CMK (cell line): ENCODE data around the gene HTT.

Experiments used
- DNase-seq: peaks from one replicate; pipeline ENCODE4 v3.0.0-alpha.2; 2010; ENCODE audit warnings: low read depth

HTT gene

DNA sequence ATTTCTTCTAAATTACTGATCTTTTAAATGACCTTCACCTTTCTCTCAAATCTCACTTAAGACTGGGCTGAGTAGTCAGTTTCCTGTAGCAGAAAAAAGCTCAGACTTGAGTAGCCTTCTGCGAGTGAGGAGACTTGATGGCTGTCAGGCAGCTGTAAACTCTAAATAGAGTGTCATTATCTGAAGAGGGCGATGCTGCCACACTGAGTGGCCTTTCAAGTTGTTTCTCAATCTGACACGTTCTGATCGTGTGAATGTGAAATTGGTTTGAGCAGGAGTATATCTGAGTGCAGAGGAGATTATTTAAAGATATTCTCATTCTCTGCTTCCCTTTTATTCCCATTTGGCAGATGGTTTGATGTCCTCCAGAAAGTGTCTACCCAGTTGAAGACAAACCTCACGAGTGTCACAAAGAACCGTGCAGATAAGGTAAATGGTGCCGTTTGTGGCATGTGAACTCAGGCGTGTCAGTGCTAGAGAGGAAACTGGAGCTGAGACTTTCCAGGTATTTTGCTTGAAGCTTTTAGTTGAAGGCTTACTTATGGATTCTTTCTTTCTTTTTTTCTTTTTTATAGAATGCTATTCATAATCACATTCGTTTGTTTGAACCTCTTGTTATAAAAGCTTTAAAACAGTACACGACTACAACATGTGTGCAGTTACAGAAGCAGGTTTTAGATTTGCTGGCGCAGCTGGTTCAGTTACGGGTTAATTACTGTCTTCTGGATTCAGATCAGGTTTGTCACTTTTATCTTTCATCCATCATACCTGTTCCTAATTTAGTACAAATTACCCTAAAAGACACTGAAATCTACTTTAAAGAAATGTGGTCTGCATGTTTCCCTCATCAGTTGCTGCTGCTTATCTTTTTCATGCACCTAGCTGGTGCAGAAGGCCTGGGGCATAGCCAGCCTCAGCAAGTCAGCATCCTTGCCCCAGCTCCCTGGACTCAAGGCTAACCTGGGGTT, 100.2 kb downstream of the HTT start:
- DNase-seq: no peak

GRCh38 chr4:3176367-3177229, 102.1 kb downstream of the HTT start:
- DNase-seq: no peak

DNA sequence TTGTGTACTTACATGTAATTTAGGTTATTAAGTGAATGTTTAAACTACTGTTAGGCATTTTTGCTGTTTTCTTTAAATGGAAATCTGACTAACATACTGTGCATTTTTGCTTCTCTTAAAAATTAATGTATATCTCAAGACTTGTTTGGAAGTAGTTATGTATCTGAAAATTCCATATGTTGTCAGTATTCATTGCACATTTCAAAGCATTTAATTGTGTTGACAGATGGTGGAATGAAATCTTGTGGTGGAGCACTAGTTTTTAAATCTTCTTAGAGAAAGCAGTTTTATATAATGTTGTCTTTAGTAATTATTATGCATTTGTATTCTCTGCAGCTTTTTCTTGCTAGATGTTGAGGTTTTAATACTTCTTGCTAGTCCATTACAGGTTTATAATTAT, 102.9 kb downstream of the HTT start:
- no peak for DNase-seq

GRCh38 chr4:3177905-3178304, 103.4 kb downstream of the HTT start:
- no peak for DNase-seq

DNA sequence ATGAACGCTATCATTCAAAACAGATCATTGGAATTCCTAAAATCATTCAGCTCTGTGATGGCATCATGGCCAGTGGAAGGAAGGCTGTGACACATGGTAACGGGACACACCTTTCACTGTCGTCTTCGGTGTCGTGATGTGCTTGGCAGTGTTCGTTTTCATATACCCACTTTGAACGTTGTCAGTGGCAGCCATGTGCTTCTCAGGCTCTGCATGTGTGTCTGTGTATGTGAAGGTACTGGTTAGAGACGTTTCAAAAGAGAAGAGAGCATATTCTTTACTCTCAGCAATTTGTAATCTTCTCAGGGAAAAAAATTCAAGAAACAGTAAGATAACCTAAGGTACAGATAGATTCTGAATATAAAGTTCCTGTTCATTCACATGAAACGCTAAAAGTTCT, 103.9 kb downstream of the HTT start:
- DNase-seq: no peak

DNA sequence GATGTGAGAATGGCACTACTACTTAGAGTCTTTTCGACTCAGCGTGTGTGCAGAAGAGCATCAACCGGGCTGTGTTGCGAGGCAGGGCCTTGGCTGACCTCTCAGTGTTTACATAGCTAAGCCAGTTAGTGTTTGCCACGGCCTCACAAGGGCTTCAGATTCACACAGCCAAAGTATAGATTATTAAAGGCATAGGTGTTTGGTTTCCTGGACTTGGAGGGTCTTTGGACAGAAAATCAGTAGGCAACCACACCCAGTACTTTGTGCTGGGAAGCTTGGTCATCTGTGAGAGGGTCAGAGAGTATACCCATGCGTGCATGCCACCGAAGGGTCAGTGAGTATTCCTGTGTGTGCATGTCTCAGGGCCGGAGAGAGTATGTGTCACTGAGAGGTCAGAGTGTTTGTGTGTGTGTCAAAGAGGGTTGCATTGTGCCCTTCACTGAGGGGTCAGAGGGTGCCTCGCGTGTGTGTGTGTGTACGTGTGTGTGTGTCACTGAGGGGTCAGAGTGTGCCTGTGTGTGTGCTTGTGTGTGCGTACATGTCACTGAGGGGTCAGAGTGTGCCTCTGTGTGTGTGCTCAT, 104.7 kb downstream of the HTT start:
- no peak for DNase-seq

GRCh38 chr4:3183008-3183407, 108.5 kb downstream of the HTT start:
- DNase-seq: no peak

DNA sequence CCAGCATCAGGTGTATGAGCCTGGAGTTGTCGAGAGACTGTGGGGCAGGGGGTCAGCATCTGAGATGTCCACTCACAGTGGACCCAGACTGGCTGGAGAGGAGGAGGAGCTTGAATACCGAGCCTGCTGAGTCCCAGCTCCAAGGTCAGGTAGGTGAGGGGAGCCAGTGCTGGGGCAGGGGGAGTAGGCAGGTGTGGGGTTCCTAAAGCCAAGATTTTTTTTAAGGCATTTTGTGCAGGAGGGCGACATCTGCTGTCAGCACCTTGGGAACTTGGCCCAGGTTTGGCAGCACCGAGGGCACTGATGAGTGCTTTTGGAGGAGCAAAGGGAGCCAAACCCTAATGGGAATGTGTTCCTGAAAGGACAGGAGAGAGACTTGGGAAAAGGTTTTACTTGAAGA, 110.2 kb downstream of the HTT start:
- no peak for DNase-seq

- DNase-seq: no peak
These were observed 112.1 kb downstream of the HTT start for GRCh38 chr4:3186609-3187008.

DNA sequence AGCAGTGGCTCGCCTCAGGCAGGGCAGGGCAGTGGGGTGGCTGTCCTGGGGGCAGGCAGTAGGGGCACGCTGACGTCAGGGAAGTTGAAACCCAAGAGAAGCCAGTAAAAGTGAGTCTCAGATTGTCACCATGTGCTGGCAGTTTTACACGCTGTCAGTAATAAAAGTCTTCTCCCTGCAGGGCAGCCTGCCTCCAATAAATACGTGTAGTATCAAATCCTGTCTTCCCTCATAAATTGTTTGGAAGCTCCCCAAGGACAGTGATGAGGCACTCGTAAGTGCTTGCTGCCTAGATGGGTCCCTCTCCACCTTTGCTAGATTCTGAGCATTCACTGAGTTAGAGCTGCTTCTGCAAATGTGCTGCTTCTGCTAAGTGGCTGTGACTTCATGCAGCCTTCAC, 113.6 kb downstream of the HTT start:
- no peak for DNase-seq

- no peak for DNase-seq
These were observed 115.0 kb downstream of the HTT start for GRCh38 chr4:3189459-3189858.

- no peak for DNase-seq
These were observed 116.1 kb downstream of the HTT start for GRCh38 chr4:3190549-3190948.

DNA sequence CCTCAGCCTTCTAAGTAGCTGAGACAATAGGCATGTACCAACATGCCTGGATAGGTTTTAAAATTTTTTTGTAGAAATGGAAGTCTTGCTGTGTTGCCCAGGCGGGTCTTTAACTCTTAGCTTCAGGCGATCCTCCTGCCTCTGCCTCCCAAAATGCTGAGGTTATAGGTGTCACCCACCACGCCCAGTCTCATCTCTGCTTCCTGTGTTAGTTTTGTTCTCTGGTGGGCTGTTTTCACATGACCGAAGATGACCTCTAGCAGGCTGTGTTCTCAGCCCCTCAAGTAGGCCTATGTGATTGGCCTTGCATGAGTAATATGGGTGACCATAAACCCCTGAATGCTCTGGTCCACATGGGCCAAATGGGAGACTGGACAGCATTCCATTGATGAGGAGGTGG, 117.7 kb downstream of the HTT start:
- no peak for DNase-seq

GRCh38 chr4:3192827-3193226, 118.3 kb downstream of the HTT start:
- DNase-seq: no peak

- DNase-seq: no peak
These were observed 119.2 kb downstream of the HTT start for GRCh38 chr4:3193531-3194203.

DNA sequence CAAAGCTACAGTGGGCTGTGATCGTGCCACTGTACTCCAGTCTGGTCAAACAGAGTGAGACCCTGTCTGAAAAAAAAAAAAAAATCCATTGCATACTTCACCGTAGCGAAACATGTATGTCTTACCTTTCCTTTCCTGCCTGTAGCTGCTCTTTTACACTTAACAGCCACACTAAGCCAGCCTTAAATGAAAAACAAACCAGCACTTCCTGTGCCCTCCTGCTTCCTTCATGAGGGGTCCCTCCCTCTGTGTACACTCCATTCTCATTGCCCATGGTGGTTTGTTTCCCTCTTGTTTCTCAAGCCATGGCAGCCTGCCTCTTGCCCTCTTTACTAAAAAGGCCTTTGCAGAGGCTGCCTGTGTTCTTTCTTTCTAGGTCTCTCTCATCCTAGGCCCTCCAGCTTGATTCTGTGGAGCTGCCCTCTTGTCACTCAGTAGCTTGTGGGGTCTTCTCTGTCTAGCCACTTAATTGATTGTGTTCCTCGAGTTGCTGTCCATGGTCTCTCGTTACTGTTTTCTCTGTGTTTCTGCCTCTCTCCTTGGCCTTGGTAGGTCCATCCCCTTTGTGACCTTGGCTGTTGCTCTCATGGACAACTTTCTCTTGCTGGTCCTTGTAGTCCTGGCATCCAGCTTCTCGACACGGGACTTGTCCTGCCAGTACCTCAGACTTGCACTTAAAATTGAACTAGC, 122.3 kb downstream of the HTT start:
- DNase-seq: no peak

DNA sequence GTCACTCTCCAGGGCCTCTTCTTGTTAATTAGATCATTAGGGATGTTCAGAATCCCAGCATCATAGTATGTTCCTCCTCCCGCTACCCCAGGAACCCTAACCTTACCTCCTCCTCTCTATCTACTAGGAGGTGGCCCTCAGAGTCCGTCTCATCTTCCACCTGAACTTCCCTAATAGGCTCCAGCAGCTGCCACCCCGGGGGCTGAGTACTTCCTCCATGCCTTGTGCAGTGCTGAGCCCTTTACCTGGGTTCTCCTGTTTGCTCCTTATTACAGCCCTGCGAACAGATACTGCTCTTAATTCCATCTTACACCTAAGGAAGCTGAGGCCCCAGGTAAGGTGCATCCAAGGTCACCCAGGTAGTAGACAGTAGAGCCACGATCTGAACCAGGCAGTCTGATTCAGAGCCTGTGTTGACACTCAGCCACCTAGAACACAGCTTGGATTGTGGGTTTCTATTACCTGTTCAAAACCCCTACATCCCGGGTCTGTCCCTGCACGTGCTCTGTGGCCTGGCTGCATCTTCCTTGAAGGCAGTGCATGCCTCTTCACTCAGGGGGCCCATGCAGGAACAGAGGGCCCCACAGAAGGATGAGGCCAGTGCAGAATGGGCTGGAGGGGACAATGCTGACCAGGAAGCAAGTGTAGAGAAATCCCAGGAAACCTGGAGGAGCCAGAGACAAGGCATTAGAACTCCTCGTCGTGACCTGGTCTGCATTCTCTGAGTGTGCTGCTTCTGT, 123.1 kb downstream of the HTT start:
- no peak for DNase-seq

DNA sequence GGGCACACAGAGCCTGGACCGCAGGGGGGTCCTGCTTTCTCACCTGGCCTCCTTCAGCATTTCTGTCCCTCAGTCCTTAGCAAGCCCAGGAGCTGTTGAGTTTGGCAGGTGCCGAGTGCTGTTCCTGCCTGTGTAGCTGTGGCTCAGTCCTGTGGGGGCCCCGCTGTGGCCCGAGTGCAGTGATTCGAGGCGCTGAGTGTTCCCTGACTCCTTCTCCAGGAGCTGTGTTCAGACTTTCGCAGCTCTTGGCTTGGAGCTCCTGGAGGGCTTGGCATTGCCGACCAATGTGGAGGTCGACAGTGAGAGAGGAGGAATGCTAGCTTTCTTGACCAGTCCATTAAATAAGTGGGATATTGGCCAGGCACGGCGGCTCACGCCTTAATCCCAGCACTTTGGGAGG, 124.4 kb downstream of the HTT start:
- no peak for DNase-seq

DNA sequence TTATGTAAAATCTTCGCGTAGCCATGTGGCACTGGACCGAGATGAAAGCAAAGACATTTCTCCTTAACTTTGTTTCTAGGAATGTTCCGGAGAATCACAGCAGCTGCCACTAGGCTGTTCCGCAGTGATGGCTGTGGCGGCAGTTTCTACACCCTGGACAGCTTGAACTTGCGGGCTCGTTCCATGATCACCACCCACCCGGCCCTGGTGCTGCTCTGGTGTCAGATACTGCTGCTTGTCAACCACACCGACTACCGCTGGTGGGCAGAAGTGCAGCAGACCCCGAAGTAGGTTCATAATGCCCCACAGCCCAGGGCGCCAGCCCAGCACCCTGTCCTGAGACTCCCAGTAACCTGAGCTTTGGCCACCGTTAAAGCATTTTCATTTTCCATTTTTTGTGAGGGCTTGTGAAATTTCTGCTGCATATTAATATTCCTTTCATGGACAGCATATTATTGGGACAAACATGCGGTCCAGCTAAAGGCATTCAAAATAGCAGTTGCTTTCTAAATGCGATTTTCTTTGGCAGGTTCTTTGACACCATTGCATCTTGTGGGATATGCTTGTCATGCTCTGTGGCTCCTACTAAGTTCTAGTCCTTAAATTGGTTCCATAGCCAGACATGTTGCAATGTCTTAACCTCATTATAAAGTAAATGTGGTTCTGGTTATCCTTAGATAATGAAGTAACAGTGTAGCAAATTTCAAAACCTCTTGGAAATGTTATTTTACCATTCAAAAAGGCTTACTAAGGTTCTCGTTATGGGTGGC, 125.4 kb downstream of the HTT start:
- no peak for DNase-seq
